ENCODE measurements around the gene ZNF414.
"Not testable (repeated sequence)": the region's sequence is repeated elsewhere in the genome, so short reads cannot be mapped to it uniquely, and the experiment has no call there.

ZNF414 gene

DNA sequence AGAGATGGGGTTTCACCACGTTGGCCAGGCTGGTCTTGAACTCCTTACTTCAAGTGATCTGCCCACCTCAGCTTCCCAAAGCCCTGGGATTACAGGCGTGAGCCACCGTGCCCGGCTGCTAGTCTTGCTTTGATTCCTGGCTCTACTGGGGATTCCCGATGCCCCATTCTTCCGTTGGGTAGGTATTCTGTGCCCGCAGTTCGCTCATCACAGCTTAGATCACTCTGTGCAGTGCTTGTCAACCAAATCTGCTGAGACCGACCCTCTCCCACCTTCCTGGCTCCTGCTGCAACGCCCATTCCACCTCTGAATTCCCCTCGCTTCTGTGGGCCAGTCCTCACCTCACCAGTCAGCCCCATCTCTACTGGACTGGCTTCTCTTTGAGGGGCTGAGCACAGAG, 4.6 kb upstream of the ZNF414 start:
- in situ Hi-C loops (cut with HindIII; ENCODE audit: low sequenced_read_pairs) = no loop called here

DNA sequence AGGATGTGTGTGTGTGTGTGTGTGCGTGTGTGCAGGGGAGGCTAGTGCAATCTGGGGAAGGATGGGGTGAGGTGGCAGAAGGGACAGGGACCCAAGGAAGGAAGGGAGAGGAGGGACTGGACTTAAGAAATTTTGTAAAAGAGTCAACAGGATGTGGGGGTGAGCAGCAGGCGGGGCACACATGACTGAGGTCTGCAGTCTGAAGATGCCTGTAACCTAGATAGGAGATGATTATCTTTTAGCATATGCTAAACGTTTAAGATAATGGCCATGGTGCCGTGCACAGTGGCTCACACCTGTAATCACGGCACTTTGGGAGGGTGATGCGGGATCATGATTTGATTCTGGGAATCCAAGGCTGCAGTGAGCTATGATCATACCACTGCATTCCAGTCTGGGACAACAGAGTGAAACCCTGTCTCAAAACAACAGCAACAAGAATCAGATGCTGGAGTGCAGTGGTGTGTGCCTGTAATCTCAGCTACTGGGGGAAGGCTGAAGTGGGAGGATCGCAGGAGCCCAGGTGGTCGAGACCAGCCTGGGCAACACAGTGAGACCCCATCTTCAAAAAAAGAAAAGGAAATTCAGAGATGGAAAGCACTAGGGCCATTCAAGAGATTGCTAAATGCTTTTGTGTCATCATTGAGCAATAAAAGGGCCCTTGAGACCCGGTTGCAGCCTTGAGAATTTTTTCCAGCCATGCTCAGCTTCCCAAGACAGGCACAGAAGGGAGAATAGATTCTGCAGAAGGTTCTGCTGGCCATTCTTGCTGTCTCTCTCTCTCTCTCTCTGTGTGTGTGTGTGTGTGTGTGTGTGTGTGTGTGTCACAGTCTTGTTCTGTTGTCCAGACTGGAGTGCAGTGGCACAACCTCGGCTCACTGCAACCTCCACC, 3.8 kb upstream of the ZNF414 start:
- in situ Hi-C loops (cut with HindIII; ENCODE audit: low sequenced_read_pairs) = no loop called here

DNA sequence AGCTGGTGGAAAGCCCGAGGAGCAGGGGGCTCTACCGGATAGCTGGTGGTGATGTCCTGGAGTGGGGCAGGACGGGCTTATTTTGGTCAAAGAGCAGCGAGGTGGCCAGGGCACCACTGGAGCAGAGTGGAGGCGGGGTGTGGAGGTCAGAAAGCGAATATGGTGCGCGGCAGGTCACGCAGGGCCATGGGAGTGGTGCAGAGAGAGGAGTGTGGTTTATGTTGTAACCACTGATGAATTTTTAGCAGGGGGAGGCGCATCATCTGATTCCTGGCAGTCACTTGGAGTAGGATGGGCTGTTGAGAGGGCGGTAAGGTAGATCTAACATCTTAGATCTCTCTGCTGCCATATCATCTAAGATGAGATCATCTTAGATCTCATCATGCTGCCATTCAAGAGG, 1.4 kb upstream of the ZNF414 start:
- in situ Hi-C loops (cut with HindIII; ENCODE audit: low sequenced_read_pairs) = no loop called here

DNA sequence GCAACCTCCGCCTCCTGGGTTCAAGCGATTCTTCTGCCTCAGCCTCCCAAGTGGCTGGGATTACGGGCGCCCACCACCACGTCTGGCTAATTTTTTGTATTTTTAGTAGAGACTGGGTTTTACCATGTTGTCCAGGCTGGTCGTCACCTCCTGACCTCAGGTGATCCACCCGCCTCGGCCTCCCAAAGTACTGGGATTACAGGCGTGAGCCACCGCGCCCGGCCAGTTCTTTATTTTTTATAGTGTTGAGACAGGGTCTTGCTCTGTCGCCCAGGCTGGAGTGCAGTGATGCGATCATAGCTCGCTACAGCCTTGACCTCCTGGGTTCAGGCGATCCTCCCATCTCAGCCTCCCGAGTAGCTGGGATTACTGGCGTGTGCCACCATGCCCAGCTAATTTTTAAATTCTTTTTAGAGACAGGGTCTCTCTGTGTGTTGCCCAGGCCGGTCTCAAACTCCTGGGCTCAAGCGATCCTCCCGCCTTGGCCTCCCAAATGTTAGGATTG, 590 bp upstream of the ZNF414 start:
- in situ Hi-C loops (cut with HindIII; ENCODE audit: low sequenced_read_pairs) = not testable (repeated sequence)

DNA sequence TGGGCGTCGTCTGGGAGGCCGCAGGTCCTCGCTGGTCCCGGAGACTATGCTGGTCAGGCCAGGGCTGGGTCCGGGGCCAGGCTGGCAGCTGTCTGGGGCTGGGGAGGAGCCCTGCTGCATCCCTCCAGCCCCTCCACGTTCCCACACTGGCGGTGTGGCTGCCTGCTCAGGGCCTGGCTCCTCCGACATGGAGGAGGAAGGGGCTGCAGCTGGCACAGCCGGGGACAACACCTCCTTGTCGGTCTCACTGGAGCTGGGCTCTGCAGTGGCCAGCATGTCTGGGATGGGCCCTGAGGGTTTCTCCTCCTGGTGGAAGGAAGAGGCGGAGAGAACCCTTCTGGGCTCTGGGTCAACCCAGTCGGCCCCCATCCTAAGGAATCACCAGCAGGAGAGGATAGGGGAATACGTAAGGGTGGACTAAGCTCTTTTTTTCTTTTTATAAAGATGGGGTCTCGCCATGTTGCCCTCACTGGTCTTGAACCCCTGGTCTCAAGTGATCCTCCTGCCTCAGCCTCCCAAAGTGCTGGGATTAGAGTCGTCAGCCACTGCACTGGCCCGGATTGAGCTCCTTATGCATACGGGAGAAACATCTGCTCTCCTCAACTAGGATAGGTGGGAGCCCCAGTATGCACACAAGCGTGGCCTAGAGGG, 806 bp downstream of the ZNF414 start:
- in situ Hi-C loops (cut with HindIII; ENCODE audit: low sequenced_read_pairs) = no loop called here

DNA sequence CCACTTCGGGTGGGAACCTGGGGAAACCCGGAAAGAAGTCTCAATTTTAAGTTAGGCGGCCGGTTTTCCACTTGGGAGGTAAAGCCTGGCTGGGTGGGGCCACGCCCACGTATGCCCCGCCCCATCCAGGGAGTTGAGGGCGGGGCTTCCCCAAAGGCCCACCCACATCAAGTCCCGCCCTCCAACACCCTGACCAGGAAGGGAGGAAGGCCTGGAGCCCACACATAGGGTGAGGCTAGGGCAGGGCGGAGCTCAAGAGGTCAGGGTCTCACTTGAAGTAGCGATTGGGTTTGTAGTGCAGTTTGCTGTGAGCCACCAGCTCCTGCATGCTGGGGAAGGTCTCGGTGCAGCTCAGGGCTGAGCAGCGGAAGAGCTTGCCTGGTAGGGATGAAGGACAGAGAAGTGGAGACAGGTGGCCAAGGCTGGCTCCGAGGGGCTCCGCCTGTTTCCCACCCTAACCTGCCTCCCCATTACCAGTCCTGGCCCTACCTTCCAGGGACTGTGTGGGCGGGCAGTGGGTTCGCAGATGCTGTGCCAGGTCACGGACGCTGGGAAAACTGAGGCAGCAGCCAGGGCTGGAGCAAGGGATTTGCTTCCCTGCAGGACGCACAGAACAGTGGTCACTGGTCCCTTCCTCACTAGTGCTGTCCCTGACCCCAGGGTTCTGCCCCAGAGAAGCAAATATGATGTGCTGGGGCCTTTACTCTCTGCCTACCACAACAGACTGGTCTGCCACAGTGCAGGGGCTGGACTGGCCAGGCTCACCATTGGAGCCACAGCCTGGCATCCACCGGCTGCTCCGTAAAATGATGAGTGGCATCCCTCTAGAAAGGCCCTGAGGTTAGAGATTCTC, 1.6 kb downstream of the ZNF414 start:
- in situ Hi-C loops (cut with HindIII; ENCODE audit: low sequenced_read_pairs) = no loop called here

DNA sequence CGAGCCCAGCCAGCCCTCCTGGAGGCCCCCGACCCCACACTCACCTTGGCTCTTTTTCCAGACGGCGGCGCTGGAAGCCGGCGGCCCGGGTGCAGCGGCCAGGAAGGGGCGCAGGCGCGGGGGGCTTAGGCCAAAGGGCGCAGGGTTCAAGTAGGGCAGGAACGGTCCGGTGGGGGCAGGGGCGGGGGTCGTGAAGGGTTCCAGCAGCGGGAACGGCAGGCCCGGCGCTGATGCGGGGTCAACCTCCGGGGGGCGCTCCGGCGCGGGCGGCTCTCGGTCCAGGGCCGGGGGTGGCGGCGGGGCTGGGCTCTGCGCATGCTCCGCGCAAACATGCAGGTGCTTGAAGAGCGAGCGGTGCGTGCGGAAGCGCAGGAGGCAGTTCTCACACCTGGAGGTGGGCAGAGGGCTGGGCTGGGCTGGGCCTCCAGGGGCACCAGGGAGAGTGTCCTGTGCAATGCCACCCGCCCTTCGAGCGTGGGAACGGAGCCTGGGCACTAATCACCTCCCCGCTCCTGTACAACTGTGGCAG, 2.3 kb downstream of the ZNF414 start:
- in situ Hi-C loops (cut with HindIII; ENCODE audit: low sequenced_read_pairs) = no loop called here

DNA sequence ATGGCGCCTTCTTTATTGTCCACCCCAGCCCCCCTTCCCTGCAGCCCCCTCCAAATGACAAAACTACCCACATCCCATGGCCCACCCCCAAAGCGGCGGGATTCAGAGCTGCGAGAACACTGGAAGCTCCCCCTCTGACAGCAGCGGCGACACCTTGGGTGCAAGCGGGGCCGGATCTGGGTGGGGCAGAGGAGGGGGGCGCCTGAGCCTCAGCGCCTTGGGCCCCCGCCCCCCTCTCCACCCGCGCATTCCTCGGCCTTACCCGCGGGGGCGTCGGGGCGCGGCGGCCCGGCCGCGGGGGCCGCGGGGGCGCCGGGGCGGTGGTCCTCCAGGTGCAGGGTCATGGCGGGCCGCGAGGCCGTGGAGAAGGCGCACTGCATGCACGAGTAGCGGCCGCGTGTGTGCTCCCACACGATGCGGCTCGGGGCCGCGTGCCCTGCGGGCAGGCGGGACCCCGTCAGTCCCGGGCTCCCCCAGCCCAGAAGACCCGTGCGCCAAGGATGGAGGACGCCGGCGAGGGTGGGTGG, 3.3 kb downstream of the ZNF414 start:
- in situ Hi-C loops (cut with HindIII; ENCODE audit: low sequenced_read_pairs) = no loop called here

DNA sequence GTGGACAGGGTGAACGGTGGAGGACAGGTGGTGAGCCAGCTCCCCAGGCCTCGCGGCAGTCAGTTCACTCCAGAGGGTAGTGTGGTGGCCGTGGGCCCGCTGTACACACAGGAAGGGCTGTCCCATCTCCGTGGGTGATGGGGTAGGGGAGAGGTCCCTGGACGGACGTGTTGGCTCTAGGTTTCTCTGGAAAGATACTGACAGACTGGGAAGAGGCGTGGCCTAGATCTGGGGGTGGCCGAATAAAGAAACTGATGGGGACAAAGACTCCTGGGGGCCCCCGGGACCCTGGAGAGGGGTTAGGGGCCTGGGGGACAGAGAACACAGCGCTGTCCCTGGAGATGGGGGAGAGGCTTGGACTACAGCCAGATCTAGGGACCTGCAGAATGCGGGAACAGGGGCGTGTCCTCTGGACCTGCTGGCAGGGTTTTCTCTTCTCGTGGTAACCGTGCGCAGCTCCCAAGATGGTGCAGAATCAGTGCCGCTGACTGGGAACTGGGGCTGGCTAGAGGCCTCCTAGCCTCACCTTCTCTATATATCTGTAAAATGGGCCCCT, 7.5 kb downstream of the ZNF414 start:
- in situ Hi-C loops (cut with HindIII; ENCODE audit: low sequenced_read_pairs) = no loop called here

DNA sequence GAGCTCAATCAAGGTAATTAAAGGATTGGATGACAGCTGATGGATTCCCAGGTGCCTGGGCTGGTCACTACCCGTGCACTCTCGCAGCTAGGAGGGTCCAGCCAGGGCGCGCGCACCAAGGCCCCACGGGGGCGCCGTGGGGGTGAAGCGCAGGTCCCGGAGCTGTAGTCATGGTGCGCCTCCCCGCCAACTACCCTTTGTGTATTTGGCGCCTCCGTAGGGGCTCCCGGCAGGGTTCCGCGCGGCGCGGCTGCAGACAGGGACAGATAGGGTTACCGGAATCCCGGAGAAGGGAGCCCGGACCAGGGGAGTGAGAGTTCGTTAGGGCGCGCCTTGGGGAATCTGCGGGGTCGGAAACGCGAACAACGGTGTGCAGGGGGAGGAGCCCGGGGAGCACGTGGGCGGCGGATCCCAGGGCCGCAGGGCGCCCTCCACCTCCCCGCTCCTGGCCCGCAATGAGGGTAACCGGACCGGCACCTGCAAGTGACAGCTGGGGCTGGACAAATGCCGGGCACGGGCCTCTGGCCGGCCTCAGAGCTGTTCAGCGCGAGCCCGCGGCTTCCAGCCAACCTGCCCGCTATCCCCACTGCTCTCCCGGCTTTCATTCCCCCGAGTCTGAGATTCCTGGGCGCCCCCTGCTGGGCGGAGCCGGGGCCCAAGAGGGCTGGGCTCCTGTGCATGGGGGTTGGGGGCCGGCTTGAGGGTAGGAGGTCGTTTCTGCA, 8.1 kb downstream of the ZNF414 start:
- in situ Hi-C loops (cut with HindIII; ENCODE audit: low sequenced_read_pairs) = no loop called here

DNA sequence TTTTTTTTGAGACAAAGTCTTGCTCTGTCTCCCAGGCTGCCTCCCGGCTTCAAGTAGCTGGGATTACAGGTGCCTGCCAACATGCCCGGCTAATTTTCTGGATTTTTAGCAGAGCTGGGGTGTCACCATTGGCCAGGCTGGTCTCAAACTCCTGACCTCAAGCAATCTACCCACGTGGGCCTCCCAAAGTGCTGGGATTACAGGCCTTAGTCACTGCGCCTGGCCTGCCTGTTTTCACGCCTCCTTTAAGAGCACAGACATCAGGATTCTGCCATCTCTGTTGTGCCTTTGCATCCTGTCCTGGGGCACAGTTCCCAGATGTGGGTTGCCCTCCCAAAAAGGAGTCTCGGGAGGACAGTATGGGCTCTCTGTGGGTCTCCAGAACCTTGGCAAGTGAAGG, 9.0 kb downstream of the ZNF414 start:
- in situ Hi-C loops (cut with HindIII; ENCODE audit: low sequenced_read_pairs) = no loop called here

DNA sequence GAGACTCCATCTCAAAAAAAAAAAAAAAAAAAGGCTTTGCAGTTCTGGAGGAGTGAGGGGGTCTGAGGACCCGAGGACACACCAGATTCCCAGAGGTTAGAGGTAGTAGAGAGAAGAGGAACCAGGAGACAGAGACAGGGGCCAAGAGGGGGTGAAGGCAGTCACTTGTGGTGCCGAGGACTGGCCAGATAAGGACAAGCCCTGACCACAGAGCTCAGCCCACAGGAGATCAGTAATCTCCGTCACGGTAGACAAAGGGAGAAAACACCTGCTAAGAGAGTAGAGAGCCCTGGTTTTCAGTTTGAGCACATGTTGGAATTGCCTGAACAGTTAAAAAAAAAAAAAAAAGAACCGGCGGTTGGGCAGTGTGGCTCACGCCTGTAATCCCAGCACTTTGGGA, 9.8 kb downstream of the ZNF414 start:
- in situ Hi-C loops (cut with HindIII; ENCODE audit: low sequenced_read_pairs) = no loop called here

DNA sequence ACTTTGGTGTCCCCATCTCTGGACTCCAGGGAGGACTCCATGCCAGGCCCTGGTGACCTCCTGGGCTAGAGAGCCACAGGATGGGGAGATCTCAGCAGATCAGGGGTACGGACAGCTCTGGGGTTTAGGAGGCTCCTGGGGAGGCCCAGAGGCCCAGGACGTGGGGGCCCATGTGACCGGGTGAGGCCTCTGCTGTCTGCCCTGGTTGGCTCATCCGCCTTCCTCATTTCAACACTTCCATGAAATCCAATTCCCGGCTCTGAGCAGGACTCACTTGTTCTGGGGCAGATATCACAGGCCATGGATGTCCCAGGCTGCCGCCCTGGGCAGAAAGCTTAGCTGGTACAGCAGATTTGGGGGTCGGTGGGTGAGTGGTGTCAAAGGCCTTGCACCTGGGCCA, 10.5 kb downstream of the ZNF414 start:
- in situ Hi-C loops (cut with HindIII; ENCODE audit: low sequenced_read_pairs) = no loop called here

DNA sequence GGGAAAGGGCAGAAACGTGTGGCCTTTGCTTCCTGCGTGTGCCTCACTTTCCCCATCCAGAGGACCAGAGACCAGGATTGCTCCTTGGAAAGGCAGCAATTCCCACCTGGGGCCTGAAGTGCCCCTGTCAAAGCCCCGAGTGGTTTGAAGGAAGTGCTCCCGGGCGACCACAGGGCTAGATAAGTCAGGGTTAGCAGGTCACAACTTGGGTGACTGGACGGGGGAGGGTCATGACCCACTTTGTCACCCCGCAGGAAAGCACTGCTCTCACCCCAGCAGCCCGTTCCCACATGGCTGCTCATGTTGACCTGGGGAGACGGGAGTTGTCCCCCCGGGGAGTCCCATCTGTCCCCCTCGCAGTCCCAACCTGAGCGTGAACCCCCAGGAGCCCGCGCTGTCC, 12.0 kb downstream of the ZNF414 start:
- in situ Hi-C loops (cut with HindIII; ENCODE audit: low sequenced_read_pairs) = no loop called here

DNA sequence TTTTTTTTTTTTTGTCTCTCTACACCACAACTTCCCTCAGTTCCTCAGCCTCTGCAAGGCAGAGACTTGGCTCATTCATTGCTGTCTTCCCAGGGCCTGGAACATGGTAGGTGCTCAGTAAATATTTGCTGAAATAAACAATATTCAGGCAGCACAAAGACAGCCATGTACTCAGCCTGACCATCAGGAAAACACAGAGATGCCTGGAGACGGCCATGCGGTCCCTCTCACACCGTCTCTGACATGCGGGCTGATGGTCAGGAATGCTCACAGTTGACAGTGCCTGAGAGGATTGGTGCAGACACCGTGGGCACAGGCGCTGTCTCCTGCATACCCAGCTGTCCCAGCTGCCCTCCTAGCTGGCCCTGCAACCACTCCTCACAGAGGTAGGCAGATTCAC, 12.5 kb downstream of the ZNF414 start:
- in situ Hi-C loops (cut with HindIII; ENCODE audit: low sequenced_read_pairs) = no loop called here

DNA sequence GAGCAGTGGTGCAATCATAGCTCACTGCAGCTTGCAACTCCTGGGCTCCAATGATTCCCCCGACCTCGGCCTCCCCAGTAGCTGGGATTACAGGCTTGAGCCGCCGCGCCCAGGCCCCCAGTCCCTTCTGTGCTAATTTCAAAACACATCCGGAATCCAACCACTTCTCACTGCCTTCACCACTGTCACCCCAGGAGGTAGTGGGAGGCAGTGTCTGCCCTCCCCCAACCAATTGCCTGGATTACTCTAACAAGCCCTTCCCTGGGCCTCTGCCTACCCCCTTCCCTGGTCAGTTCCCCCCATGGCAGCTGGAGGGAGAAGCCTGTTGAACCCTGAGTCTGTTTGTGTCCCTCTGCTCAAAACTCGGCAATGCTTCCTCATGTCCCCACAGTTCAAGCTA, 13.8 kb downstream of the ZNF414 start:
- in situ Hi-C loops (cut with HindIII; ENCODE audit: low sequenced_read_pairs) = no loop called here

DNA sequence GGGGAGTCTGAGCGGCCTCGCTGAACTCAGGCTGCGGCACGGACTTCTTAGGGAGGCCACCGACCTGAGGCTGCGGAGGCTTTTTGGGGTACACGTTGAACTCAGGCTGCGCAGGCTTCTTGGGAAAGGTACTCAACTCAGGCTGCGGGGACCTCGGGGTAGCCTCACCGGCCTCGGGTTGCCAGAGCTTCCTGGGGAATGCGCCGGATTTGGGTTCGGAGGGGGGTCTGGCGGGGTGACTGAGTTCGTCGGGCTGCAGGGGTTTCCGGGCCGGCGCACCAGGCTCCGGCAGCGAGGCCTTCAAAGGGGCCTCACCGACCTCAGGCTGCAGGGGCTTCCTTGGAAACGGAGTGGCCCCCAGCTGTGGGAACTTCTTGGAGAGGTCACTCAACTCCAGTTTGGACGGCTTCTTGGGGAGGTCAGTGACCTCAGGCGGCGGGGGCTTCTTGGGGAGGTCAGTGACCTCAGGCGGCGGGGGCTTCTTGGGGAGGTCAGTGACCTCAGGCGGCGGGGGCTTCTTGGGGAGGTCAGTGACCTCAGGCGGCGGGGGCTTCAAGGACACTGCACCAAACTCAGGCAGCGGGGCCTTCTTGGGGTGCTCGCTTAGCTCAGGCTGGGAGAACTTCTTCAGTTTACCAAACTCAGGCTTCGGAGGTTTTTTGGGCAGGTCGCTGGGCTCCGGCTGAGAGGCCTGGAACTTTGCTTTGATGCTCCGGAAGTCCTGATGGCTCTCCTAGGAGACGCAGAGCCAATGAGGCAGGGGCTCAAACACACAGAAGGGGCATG, 14.7 kb downstream of the ZNF414 start:
- in situ Hi-C loops (cut with HindIII; ENCODE audit: low sequenced_read_pairs) = no loop called here

DNA sequence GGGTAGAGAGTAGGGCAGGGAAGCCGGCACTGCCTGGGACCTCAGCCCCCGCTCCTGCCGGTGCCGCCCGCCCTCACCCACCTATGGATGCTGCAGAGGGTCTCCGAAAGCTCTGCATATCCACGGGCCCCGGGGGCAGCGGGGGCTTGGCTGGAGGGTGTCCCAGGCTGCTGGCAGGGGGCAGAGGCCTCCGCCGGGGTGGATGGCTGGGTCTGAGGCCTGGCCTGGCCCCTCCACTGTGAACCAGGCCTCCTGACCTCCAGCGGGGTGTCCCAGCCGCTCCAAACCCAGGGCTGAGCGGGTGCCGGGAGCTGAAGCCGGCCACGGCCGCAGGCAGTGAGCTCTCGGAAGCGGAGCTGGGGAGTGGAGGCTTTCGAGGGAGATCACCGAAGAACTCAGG, 15.7 kb downstream of the ZNF414 start:
- in situ Hi-C loops (cut with HindIII; ENCODE audit: low sequenced_read_pairs) = no loop called here

DNA sequence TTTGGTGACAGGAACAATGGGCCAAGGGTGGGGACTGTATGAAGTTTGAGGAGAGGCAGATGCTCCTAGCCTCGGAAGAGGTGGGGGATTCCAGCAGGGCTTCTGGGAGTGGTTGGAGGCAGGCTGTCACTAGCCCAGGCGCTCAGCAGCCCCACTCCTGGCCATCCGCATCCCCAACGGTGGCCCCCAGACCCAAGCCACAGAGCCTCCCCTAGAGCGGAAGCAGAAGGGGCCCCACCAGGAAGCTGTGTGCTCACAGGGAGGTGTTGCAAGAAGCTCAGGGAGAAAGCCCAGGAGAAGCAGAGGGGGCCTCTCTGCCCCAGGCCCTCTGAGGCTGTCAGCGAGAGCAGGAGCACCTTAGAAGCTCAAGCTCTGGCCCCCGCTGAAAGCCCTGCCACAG, 19.8 kb downstream of the ZNF414 start:
- in situ Hi-C loops (cut with HindIII; ENCODE audit: low sequenced_read_pairs) = no loop called here
